ENCODE results near the gene LRRTM3.

- TF ChIP-seq PBX3 (IDR thresholded peaks at IDR 0.05): no peak
- no peak for TF ChIP-seq CTCF (IDR thresholded peaks at IDR 0.05)
- TF ChIP-seq ZSCAN20 (CRISPR knock-in tag; IDR thresholded peaks at IDR 0.05): no peak
- TF ChIP-seq USF2 (IDR thresholded peaks at IDR 0.05): no peak
Measured at GRCh38 chr10:66981361-66982052, 55.7 kb downstream of the LRRTM3 start.
